ENCODE measurements around the gene OR52B6. TPM values are rescaled to one million over a fixed set of nuclear protein-coding genes. Genes with fewer than 3 reads are reported as not detected.

OR52B6 gene
- total RNA-seq, 1 donor from 2014 or later, result not detected

- Mint-ChIP-seq H3K9me3 (no peaks in the 10 kb centered on the region), H3K27me3 (no peaks in the 10 kb centered on the region), H3K4me1 (no peaks in the 10 kb centered on the region), H3K27ac (no peak overlapping the region), H3K36me3 (ENCODE audit: low read depth) (no peaks in the 10 kb centered on the region), H3K4me3 (no peak overlapping the region)
- ATAC-seq (ENCODE audit: low read depth), result no peak
- CTCF ChIA-PET, result no interaction called here
- TF ChIP-seq CTCF (IDR thresholded peaks at IDR 0.05), result no peak
- DNase-seq, result no peak
- POLR2A ChIA-PET, result no interaction called here
- intact Hi-C loops (cut with micrococcal nuclease), result loop anchor here (5.0 kb wide), 1 partner anchor 409 kb away; the partner anchor contains the start of gene OR52A5
Observed at GRCh38 chr11:5546457-5546856, 34.2 kb upstream of the OR52B6 start.

GRCh38 chr11:5547982-5548381 is 32.7 kb upstream of the OR52B6 start:
- H3K36me3 Mint-ChIP-seq (ENCODE audit: low read depth), result no peaks in the 10 kb centered on the region
- H3K4me1 Mint-ChIP-seq, result no peaks in the 10 kb centered on the region
- intact Hi-C loops (cut with micrococcal nuclease), result loop anchor here (5.0 kb wide), 1 partner anchor 411 kb away; the partner anchor contains the start of gene OR52A5
- H3K9me3 Mint-ChIP-seq, result no peaks in the 10 kb centered on the region
- CTCF ChIA-PET, result no interaction called here
- DNase-seq, result no peak
- H3K27me3 Mint-ChIP-seq, result no peaks in the 10 kb centered on the region
- H3K4me3 Mint-ChIP-seq, result no peak overlapping the region
- H3K27ac Mint-ChIP-seq, result no peak overlapping the region
- TF ChIP-seq CTCF (IDR thresholded peaks at IDR 0.05), result no peak
- POLR2A ChIA-PET, result no interaction called here
- ATAC-seq (ENCODE audit: low read depth), result no peak

- H3K4me3 Mint-ChIP-seq, result no peak within 1 kb of the TSS
- H3K9me3 Mint-ChIP-seq, result no peaks in the 10 kb centered on the region
- H3K27ac Mint-ChIP-seq, result no peak within 1 kb of the TSS
- no peak for TF ChIP-seq CTCF (IDR thresholded peaks at IDR 0.05)
- H3K4me1 Mint-ChIP-seq, result no peaks in the 10 kb centered on the region
- no peak for DNase-seq
- POLR2A ChIA-PET, result no interaction called here
- no peak for ATAC-seq (ENCODE audit: low read depth)
- intact Hi-C loops (cut with micrococcal nuclease), result loop anchor here (5.0 kb wide), 1 partner anchor 411 kb away; the partner anchor contains the start of gene OR52A5
- no peaks in the 10 kb centered on the region for H3K27me3 Mint-ChIP-seq
- CTCF ChIA-PET, result no interaction called here
- no peaks in the 10 kb centered on the region for H3K36me3 Mint-ChIP-seq (ENCODE audit: low read depth)
Observed at GRCh38 chr11:5548440-5548839, 32.2 kb upstream of the OR52B6 start, which contains the start of gene OR52H1. Gene OR52H1, minus strand, starts transcription at chr11:5548540. Its CDS starts 3,035 bp downstream, at chr11:5545505.

- Mint-ChIP-seq H3K9me3 (no peaks in the 10 kb centered on the region), H3K27me3 (no peaks in the 10 kb centered on the region), H3K27ac (no peak overlapping the region), H3K4me3 (no peak overlapping the region), H3K4me1 (no peaks in the 10 kb centered on the region), H3K36me3 (ENCODE audit: low read depth) (no peaks in the 10 kb centered on the region)
- intact Hi-C loops (cut with micrococcal nuclease), result no loop called here
- TF ChIP-seq CTCF (IDR thresholded peaks at IDR 0.05), result no peak
- ATAC-seq (ENCODE audit: low read depth) (no peak), DNase-seq (no peak)
- ChIA-PET POLR2A (no interaction called here), CTCF (no interaction called here)
Observed at GRCh38 chr11:5550440-5551095, 30.1 kb upstream of the OR52B6 start.

- ChIA-PET CTCF (no interaction called here), POLR2A (no interaction called here)
- ATAC-seq (ENCODE audit: low read depth), result no peak
- Mint-ChIP-seq H3K27me3 (peaks cover 6% of the 10 kb centered on the region), H3K4me1 (no peaks in the 10 kb centered on the region), H3K9me3 (no peaks in the 10 kb centered on the region), H3K27ac (no peak overlapping the region), H3K4me3 (no peak overlapping the region), H3K36me3 (ENCODE audit: low read depth) (no peaks in the 10 kb centered on the region)
- no peak for TF ChIP-seq CTCF (IDR thresholded peaks at IDR 0.05)
- DNase-seq, result no peak
- intact Hi-C loops (cut with micrococcal nuclease), result no loop called here
Observed at GRCh38 chr11:5553343-5553742, 27.3 kb upstream of the OR52B6 start.

All from activated B cell treated with CpG ODN at 0.5 μM for 24 hours (primary cell).